Stromal cell of bone marrow (primary cell): ENCODE data around the gene PAX8.
"Not testable (repeated sequence)": the region's sequence is repeated elsewhere in the genome, so short reads cannot be mapped to it uniquely, and the experiment has no call there.

Experiments
- DNase-seq: peaks from one replicate; pipeline ENCODE4 v3.0.0-alpha.2; 2012; ENCODE audit warnings: low read depth

The PAX8 gene

DNA sequence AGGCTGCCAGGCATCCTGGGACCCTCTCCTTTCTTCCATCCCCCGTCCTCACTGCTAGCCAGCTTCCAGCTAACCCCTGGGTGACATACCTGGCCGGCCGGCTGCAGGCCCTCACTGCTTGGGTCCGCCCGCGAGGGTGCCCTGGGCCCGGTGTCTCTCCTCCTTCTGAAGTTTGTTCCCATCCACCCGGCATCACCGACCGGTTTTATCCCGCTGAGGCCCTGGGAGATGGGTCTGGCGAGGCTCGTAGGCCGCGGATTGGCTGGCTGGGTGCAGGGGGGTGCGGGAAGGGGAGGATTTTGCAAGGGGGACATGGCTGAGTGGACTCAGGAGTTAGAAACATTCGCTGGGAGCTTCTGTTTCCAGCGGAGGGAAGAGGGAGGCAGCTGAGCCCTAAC, at the start of gene PAX8:
Gene PAX8, minus strand, starts transcription at position 180 of the 398 bp plus-strand sequence. CDS start 527 bp downstream, outside the sequence.
- no peak for DNase-seq

DNA sequence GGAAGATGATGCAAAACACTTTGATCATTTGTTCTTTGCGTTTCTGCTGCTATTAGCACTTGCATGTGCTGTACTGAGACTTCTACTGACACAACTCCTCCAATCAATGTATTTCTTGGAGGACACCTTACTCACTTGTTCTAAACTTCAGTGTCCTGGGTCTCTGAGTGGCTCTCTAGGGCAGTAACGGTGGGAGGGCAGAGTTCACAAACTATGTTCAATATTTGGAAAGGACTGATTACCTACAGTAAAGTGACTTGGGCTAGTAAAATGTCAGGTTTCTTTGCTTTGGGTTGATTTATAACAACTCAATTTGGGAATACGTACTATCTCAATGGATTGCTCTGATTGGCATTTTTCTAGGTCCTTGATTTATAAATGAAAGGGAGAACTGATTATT, 49.3 kb upstream of the PAX8 start:
- no peak for DNase-seq

DNA sequence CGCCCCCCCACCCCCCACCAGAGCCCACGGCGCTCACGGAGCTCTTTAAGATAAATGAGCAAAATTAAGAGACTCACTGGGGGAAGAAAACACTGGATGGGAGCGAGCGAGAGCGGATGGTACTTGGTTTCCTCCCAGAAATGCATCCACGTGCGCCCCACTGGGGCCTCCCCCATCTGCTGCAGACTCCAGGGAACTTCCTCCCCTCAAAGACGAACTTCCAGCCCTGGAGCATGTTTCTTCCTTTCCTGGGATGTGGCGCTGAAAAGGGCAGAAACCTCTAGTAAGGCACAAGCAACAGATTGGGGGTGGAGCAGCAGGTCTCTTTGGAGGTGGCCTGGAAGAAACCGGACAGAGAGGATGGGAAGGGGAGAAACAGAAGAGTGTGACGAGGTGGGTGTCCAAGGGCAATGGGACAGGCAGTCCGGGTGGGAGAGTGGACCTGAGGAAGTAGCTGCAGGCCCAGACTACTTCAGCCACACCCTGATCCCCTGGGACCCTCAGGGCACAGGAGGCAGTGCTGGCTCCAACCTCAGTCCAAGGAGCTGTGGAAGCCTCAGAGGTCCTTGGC, 46.5 kb upstream of the PAX8 start:
- DNase-seq, result not testable (repeated sequence)

DNA sequence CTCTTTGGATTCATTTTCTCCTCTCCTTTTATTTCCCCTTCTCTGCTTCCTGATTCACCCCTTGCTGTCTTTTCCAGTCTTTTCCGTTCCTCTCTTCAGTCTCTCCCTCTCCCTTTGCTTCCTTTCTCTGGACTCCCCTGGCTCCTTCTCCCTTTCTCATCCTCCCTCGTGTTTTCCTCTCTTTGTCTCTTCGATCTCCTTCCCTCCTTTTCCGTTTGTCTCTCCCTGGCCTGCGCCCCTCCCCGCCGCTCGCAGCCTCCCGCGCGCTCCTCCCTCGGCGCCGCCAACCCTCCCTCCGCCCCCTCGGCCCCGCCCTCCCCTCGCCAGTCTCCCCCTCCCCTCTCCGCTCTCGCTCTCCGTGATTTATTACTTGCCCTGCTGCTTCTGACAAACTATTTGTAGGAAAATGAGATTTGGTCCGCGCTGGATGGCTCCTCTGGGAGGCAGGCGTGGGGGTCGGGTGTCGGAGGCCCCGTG, 46.0 kb upstream of the PAX8 start:
- peak; percentile 30 for DNase-seq

DNA sequence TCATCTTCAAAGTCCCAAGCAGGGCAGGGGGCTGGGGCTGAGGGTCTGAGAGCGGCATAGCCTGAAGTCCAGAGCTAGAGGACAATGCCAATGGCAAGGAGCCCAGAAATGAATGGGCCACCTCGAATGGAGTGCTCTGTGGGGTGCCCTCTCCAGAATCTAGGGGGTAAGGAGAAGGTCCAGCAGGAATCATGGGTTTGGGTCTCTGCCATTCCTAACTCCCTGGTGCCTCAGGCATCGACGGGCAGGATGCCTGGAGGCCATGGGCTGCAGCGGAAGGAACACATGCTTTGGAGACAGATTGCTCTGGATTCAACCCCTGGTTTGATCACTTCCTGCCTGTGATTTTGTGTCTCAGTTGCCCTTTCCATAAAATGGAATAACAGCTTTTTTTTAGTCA, 44.4 kb upstream of the PAX8 start:
- DNase-seq, result not testable (repeated sequence)

DNA sequence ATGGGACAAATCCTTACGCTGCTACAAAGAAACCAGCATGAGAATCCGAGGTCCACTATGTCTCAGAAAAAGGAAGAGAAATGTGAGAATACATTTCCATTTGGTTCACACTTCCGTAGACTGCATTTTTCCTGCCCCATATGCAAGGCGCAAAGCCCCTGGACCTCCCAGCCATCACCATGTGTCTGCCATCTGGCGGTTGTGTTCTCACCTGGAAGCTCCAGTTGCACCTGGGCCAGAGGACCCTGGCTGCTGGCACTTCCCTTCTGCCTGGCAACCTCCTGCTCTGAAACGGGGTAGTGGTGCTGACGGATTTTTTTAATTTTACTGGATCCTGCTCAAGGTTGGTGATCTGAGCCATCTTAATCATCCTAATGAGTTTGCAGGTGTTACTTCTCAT, 41.4 kb upstream of the PAX8 start:
- DNase-seq, result not testable (repeated sequence)

DNA sequence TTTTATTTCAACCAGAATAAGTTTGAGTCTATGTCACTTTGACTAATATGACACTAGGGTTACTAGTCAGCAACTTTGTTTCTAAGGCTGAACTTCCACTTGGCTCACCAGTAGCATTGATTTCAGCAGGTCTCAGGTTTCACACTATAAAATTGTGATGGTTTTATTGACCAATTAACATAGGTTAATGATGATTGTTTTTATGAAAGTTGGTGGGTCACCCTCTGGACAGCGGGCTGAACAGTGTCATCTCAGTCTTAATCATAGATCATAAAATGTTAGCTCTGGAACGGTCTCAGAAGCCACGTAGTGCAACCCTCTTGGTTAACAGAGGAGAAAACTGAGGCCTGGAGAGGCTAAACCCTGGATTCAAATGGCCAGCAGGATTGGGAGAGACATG, 40.2 kb upstream of the PAX8 start:
- not testable (repeated sequence) for DNase-seq

DNA sequence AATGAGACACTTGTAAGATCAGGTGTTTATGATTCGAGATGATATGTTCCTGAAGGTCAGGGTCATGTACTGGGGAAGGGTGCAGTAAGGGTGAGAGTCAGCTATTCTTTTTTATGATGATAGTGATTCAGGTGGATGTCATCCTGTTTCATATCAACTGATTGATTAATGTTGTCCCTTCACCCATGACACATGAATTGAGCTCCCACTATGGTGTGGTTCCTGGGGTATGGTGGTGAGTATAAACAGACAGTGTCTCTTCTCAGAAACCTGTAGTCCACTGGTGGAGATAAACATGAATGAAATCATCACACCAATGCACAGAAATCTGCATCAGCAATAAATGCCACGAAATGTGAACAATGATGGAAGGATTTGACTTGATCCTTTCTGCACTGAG, 37.4 kb upstream of the PAX8 start:
- no peak for DNase-seq

DNA sequence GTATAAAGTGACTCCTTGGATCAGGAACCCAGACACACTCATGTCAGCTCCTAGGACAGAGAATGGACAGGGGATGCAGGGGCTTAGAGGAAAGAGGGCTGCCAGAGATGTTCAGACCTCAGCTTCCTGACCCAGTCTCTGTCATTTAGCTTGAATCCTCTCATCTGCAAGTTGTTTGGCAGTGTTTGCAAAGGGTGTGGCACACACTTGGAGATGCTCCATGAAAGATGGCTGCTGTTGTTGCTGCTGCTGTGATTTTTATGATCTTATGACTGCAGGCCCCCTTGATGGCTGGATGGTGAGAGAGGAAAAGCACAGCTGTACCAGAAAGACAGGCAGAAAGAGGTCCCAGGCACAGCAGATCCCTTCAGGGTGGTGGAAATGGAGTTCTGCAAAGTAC, 35.9 kb upstream of the PAX8 start:
- DNase-seq, result not testable (repeated sequence)

DNA sequence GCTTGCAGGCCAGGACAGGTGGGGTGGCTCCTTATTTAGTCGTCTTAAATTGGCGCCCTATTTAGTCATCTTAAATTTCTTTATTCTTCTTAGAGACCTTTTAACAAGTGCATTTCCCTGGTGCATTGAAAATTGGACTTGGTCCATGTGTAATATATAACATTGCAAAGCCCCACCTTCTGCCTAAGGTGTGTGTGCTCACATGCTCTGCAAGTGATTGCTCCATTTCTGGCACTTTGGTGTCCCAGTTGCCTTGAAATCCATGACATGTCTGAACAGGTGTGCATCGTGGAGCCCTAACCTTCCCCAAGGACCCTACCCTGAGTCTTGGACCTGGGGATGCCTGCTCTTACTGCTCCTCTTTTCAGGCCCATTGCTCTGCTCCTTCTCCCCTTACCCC, 35.5 kb upstream of the PAX8 start:
- DNase-seq, result not testable (repeated sequence)

DNA sequence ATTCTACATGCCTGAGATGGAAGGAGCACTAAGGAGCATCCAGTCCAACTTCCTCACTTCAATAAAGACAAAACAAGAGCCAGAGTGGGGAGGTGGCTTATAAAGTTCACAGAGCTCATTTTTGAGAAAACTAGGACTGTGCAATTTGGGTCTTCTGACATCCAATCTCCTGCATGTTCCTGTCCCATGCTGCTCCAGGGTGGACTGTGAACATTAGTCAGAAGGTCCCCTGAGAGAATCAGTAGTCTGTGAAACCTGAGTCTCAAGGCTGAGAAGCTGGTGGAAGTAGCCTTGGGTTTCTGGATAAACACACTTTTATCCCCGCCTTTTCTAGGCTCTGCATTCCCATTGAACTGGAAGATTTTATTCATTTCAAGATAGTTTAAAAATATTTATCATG, 33.1 kb upstream of the PAX8 start:
- peak; percentile 56 for DNase-seq

DNA sequence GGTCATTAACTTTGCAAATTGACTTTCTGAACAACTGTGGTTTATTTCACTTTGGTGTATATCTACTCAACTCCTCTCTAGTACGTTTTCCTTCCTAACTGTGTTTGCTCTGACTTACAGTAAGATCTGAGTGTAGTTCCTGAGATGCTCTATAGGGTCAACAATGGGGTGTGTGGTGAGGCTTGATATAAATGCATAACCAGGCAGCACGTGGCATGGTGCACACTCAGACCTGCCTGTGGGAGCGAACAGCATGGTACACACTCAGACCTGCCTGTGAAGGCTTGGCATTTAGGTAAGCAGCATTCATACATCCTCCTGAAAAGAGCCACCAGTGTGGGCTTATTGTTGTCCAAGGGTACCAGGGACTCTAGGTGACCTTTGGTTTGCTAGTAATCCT, 32.5 kb upstream of the PAX8 start:
- not testable (repeated sequence) for DNase-seq

DNA sequence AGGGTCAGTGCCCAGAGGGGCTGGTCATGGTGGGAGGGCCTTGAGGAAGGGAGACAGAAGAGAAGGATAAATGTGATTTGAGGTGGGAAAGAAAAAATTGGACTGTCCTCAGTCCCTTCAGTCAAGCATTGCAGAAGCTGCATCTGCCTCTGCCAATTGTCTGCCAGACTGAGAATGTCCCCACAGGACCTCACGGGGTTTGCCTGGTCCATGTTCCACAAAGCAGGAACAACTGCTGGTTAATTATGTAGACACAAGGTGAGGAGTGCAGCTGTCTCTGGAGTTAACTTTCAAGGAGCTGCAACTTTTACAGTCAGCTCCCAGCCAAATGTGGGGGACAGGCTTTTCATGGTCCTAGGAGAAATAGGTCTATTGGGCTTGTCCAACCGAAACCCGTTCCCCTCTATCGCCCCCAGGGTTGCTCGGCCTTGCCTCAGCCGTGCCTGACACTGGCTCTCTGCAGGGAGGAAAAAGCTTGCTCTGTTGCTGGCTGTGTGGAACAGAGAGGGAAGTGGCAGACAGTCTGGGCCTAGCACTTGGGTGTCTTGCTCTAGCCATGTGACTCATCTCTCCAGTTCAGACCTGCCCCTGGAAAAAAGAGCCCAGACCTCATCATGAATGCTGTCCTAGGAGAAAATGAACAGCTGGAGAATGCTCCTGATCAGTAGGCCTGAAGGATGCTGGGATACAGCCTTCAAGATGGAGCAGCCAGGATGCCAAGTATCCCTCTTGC, 31.1 kb upstream of the PAX8 start:
- no peak for DNase-seq

DNA sequence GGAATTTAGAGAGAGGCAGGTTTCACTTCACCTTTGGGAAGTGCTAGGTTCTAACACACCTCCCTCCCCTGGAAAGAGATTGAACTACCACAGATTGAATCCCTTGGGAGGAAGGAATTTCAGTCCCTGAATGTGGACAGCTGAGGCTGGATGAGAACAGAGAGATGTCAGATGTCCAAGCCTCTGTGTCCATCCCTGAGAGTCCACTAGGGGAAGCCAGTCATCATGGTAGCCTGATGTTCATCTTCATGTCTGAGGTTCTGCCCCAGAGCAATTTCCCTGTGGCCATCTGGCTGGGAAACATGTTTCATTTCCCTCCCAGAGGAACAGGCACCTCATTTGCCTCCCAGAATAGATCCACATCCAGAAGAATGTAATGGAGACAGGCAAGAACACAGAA, 30.1 kb upstream of the PAX8 start:
- not testable (repeated sequence) for DNase-seq

DNA sequence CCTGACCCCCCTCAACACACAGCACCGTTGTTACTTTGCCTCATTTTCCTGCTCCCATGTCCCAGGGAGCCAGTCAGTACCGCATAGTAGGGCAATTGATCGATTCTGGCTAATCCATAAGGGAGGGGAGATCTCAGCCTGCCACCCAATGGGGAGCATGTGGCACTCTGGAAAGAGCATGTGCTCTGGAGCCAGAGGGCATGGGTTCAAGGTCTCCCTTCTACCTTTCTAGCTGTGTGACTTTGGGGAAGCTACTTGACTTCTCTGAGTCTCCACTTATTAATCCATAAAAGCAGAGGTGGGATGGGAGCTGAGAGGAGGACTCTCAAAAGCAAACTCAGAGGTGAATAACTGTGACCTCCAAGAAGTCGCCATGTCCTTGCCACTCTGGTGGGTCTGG, 27.5 kb upstream of the PAX8 start:
- DNase-seq, result not testable (repeated sequence)

DNA sequence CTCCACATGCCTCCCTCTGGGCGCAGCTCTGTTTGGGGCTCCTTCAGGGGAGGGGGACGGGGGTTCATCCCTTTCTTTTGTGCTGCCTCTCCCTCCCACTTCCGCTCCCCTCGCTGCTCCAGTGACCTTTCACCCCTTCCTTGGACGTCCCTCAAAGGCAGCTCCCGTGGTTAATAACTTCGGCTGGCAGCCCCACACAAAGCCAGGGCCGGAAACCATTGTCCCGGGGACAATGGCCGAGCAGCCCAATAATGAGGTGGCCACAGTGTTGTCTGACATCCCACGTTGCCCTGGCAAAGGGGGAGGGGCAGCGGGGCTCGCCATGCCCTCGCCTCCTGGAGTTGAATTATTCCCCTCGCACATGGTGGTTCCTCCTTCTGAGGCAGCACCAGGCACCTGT, 27.0 kb upstream of the PAX8 start:
- not testable (repeated sequence) for DNase-seq

DNA sequence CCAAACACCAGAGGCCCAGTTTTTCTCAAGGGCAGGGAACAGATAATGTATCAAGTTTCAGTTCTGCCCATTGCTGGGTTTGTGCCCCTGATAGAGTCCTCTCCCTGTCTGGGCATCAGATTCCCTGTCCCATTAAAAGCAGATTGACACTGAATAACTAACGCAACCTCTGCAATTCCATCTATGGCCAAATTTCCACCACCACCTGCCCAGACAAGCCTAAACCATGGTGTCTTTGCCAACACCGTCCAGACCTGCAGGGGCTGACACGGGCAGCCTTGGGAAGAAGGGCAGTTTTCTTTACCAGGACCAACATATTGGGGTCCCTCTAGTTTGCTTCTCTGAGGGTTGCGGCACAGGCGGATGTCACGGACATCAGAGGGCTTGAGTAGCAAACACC, 26.4 kb upstream of the PAX8 start:
- DNase-seq, result no peak

DNA sequence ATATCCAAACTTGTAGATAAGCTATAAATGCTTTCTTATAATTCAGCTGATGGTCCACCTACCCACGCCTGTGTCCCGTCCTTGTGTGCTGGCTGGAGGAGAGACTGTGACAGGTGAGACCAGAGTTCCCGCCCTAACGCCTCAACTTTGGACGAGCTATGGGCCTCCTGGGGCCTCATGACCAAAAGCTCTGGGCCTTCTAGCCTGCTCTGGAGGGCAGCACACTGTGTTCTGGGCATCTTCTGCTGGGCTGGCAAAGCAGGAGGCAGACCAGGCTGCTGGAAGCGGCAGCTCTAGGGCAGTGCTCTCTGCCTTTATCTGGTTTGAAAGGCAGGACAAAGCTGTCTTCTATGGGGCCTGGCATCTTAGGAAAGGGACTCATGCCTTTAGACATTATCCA, 26.0 kb upstream of the PAX8 start:
- no peak for DNase-seq

DNA sequence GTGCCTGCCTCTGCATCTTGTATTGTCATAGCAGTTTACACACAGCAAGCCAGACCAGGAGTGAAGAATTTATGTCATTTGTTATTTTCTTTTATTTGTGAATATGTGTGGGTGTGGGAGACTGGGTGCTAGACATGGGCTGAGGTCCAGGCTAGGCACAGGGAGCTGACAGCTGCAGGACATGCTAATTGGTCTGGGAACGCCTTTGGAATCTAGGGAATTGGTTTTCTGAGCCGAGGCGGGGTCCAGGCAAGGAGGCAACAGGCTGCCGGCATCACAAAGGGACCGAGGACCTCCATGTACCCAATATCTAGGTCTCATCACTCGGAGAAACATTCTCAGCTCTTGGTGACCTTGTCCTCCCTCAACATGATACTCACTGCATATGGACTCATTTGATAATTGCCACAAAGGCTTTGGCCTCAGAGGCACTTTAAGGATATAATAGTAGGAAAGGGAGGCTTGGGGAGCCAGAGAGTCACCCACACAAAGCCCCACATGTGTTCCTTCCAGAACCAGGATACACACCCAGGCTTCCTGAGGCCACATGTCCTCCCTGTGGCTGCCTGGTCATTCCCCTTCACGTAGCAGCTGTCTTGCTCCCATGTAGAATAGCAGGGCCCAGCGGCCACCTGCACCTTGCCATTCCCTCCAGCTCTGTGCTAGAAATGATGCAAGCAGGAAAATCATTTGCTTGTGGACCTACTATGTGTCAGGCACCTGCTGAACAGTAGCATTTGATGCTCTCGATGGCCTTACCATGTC, 23.7 kb upstream of the PAX8 start:
- not testable (repeated sequence) for DNase-seq

DNA sequence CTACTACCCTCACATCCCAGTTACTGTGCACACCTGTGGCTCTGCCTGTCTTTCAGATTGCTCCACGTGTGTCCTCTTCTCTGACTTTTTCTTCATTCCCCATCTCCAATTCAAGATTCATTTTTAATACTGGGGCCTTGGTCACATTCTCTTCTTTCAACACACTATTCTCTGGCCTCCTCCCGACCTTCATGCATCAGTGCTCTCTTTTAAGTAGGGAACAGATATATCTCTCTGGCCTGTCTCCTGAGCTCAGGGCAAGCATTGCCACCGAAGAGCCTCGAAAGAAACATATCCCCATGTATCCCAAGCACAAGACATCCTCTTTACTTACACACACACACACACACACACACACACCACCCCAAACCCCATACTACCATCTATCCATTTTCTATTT, 21.6 kb upstream of the PAX8 start:
- DNase-seq, result no peak

DNA sequence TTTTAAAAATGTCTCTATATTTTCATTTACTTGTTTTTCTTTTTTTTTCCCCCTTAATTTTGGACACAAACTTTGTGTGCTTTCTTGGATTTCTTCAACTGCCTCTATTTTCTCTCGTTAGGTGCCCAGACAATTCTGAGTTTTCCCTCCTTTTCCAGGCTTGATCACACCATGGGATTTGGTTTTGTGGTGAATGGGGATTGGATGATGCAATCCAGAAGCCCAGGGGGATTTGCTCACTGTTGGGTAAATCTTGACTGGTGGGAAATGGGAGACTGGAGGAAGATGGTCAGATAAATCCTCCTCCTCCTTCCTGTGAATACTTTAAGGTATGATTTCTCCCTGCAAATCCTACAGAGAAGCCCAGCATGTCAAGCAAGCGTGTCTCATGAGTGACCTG, 19.5 kb upstream of the PAX8 start:
- no peak for DNase-seq

DNA sequence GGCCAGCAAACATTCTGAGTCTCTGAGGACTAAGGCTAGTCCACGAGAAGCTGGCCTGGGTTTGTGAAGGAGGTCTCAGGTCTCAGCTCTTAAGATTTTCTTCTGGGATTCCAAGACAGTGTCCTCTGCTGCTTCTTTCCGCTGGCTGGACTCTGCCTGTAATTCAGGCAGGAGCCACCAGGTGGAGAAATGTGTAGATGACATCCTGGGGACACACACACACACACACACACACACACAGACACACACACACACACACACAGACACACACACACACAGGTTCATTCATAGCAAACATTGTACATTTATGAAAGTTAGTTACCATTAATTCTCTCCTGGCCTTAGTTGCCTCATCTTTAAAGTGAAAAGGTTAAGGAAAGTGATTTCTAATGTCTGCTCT, 18.9 kb upstream of the PAX8 start:
- not testable (repeated sequence) for DNase-seq

DNA sequence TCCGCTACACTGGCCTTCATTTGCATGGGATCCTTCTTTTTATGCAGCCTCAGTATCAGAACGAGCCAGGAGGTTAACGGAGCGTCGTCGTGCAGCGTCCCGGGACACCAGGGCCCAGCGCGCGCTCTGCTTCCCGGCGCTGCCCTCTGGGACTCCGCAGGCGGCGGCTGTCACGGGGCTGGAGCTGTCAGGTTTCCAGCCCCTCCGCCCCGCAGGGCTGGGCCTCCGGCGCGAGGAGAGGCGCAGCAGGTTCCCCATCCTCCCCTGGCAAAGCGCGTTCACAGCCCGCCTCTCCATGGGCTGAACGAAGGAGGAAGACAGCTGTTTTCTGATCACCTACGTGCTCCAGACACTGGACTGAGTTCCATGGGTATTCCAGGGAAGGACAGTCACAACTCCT, 12.5 kb upstream of the PAX8 start:
- no peak for DNase-seq
